ENCODE data around the gene ADAT3.
A peak's percentile ranks its signal among the peaks of the same experiment; 100 is the strongest.

The ADAT3 gene

DNA sequence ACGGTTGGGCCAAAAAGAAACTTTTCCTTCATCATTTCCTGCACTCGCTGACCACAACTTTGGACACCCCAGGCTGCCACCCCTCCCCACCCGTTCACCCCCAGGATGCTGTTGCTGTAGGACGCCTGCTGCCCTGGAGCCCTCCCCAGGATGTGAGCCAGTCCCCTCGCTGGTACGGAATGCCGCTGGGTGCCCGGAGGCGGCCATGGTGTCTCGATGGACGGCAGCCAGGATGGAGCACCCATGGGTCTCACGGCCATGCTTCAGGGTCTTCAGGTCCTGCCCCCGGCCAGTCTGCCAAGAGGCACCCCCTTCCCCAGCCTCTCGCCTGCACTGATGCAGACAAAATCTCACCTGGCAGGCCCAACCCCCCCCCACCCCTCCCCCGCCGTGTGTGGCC is 20.3 kb downstream of the ADAT3 start:
- no peak for TF ChIP-seq NFRKB (IDR thresholded peaks at IDR 0.05)
- no peak for TF ChIP-seq SP1 (IDR thresholded peaks at IDR 0.05)
- no peak for TF ChIP-seq BHLHE40 (IDR thresholded peaks at IDR 0.05; ENCODE audit: borderline replicate concordance)
- DNase-seq (ENCODE audit: extremely low spot score) = no peak
- ChIA-PET CTCF (no interaction called here), POLR2A (no interaction called here)

DNA sequence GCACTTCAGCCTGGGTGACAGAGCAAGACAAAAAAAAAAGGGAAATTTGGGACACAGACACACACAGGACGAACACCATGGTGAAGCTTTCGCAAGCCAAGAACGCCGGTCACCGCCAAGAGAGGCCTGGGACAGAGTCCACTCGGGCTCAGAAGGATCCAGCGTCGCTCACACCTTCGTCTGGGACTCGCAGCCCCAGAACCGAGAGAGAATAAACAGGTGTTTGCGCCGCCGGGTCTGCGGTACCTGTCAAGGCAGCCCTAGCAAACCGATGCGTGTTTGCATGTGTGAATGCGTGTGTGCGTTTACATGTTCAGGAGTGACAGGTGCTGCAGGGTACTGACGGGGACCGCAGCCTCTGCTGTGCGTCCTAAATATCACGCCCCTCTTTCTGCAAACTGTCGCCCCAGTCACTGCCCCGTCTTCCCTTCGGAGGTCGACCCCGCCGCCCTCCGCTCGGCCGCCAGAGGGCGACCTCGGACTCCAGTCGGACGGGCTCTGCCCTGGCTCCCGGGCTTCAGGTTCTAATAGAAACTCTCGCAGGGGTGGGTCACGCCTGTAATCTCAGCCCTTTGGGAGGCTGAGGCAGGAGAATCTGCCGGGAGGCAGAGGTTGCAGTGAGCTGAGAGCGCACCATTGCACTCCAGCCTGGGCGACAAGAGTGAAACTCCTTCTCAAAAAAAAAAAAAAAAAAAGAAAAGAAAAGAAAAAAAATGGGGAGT is 24.0 kb downstream of the ADAT3 start:
- TF ChIP-seq ZNF384 (IDR thresholded peaks at IDR 0.05) (peak; percentile 88), CTBP1 (IDR thresholded peaks at IDR 0.05; ENCODE audit: borderline replicate concordance) (no peak)
- ChIA-PET CTCF (interaction anchor here (0.6 to 0.9 kb wide), 3 partner anchors 71 to 144 kb away, joined by 3 to 4 read pairs (median 3); no protein-coding TSS in a partner anchor), POLR2A (no interaction called here)
- DNase-seq (ENCODE audit: extremely low spot score) = peak; percentile 88

DNA sequence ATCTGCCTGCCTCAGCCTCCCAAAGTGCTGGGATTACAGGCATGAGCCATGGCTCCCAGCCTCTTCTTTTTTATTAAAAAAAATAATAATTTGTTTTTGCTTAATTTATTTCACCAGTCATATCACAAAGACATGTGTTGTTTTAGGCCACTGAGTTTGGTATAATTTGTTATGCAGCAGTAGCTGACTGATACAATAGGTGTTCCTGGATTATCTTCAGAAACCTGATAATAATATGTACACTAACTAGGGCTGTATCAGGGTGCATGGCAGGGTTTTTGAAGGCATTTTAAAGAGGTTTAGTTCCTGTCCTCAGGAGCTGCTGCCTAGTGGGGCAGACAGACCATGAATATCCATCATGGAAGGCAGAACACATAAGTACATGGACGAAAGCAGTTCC is 26.2 kb downstream of the ADAT3 start:
- DNase-seq (ENCODE audit: extremely low spot score) = no peak
- no peak for TF ChIP-seq FOXM1 (IDR thresholded peaks at IDR 0.05; ENCODE audit: borderline replicate concordance)
- TF ChIP-seq CTBP1 (IDR thresholded peaks at IDR 0.05; ENCODE audit: borderline replicate concordance) = no peak
- no peak for TF ChIP-seq NFRKB (IDR thresholded peaks at IDR 0.05)
- POLR2A ChIA-PET = no interaction called here
- CTCF ChIA-PET = no interaction called here

DNA sequence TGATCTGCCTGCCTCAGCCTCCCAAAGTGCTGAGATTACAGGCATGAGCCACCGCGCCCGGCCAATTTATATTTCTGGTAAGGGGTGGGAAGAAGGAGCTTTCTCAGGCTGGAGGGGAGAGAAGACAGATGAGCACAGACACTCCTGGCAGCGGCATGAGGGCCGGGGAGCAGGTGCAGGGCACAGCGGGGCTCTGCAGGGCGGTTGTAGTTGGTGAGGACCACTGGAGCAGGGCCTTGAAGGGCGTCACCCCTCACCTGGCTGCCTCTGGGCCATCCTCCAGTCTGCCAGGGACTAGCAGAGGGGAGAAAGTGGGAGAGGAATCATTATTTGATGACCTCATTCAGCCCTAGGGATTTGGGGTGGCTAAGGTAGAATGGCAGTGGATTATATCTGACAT is 27.2 kb downstream of the ADAT3 start:
- ChIA-PET POLR2A (no interaction called here), CTCF (no interaction called here)
- no peak for DNase-seq (ENCODE audit: extremely low spot score)
- TF ChIP-seq FOXK2 (IDR thresholded peaks at IDR 0.05) (no peak), ZNF384 (IDR thresholded peaks at IDR 0.05) (no peak), L3MBTL2 (conservative IDR thresholded peaks at IDR 0.05) (no peak), BHLHE40 (IDR thresholded peaks at IDR 0.05; ENCODE audit: borderline replicate concordance) (no peak), ELF4 (IDR thresholded peaks at IDR 0.05) (no peak), CTBP1 (IDR thresholded peaks at IDR 0.05; ENCODE audit: borderline replicate concordance) (no peak), SUZ12 (IDR thresholded peaks at IDR 0.05) (no peak), LEF1 (IDR thresholded peaks at IDR 0.05; ENCODE audit: borderline replicate concordance) (no peak), NFRKB (IDR thresholded peaks at IDR 0.05) (no peak), FOXA1 (IDR thresholded peaks at IDR 0.05) (no peak), TARDBP (IDR thresholded peaks at IDR 0.05) (no peak)
- TF ChIP-seq, protein P1, sequence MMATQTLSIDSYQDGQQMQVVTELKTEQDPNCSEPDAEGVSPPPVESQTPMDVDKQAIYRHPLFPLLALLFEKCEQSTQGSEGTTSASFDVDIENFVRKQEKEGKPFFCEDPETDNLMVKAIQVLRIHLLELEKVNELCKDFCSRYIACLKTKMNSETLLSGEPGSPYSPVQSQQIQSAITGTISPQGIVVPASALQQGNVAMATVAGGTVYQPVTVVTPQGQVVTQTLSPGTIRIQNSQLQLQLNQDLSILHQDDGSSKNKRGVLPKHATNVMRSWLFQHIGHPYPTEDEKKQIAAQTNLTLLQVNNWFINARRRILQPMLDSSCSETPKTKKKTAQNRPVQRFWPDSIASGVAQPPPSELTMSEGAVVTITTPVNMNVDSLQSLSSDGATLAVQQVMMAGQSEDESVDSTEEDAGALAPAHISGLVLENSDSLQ (IDR thresholded peaks at IDR 0.05) = no peak

DNA sequence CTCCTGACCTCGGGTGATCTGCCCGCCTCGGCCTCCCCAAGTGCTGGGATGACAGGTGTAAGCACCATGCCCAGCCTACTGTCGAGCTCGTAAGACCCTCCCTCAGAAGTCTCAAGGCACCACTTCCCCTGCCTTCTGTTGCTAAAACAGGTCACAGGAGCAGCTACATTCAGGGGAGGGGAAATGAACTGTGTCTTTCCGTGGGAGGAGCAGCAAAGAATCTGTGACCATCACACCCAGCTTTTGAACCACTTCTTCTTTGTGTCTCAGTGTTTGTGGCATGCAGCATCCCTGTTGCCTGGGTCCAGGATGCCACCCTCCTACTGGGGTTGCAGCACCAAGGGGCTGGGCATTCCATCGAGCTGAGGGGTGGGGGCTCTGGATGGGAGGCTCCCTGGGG is 28.0 kb downstream of the ADAT3 start:
- CTCF ChIA-PET = no interaction called here
- TF ChIP-seq BHLHE40 (IDR thresholded peaks at IDR 0.05; ENCODE audit: borderline replicate concordance) (no peak), TARDBP (IDR thresholded peaks at IDR 0.05) (no peak)
- DNase-seq (ENCODE audit: extremely low spot score) = no peak
- POLR2A ChIA-PET = no interaction called here

DNA sequence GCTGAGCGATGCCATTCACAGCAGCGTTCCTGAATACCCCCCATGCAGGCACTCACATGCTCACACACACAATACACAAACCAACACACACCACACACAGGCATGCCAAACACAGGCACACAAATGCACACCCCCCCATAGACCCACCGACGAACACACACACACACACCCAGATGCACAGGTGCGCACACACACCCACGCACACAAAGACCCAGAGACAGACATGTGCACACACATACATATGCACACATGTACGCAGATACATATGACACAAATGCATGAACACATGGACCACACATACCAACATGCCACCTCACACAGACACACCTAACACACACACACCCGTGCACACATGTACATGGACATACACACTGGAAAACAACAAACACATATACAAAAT is 28.7 kb downstream of the ADAT3 start:
- DNase-seq (ENCODE audit: extremely low spot score) = no peak
- 0 out of 2 replicates have a peak, but pooled peaks have one; percentile 39 for TF ChIP-seq TARDBP (IDR thresholded peaks at IDR 0.05)
- no peak for TF ChIP-seq CTBP1 (IDR thresholded peaks at IDR 0.05; ENCODE audit: borderline replicate concordance)
- POLR2A ChIA-PET = no interaction called here
- CTCF ChIA-PET = no interaction called here

DNA sequence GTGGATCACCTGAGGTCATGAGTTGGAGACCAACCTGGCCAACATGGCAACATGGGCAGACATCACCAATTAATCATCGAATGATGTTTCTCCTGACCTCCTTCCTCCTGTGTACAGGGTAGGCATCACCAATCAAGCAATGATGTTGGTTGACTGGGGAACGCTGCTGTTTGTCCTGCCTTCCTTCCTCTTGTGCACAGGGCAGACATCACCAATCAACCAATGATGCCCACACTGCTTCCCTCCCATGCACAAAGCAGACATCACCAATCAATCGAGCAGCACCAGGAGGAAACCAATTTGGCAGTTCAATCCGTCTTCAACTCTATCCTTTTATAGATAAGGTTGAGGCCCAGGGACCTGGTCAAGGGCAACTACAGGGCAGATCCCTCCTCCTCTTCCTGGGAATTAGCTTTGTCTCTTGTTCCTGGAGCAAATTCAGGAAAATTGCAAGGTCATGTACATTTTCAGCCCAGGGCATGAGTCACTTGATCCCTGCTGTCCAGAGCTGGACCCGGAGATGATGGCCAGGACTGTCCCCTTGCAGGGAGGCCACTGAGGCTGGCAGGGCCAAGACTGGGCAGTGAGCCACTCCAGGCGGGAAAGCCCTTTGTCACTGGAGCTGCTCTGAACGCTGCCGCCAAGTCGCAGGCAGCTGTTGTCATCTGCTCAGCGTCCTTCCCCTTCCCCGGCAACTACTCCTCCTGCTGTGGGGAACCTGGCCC is 30.4 kb downstream of the ADAT3 start:
- no peak for DNase-seq (ENCODE audit: extremely low spot score)
- TF ChIP-seq SUZ12 (IDR thresholded peaks at IDR 0.05) = no peak
- TF ChIP-seq FOXA1 (IDR thresholded peaks at IDR 0.05) = no peak
- no peak for TF ChIP-seq FOXK2 (IDR thresholded peaks at IDR 0.05)
- POLR2A ChIA-PET = no interaction called here
- CTCF ChIA-PET = no interaction called here

DNA sequence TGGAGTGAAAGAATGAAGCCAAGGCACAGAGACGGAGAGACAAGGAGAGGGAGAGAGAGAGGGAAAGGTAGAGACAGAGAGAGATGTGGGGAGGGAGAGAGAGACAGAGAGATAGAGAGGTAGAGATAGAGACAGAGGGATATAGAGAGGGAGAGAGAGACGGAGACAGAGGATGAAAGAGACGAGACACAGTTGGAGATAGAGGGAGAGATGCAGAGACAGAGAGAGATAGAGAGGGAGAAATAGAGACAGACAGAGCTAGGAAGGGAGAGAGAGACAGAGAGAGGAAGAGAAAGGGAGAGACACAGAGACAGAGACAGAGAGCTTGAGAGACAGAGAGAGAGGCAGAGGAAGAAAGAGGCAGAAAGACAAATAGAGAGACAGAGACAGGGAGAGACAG is 31.2 kb downstream of the ADAT3 start:
- TF ChIP-seq SUZ12 (IDR thresholded peaks at IDR 0.05) = no peak
- TF ChIP-seq LEF1 (IDR thresholded peaks at IDR 0.05; ENCODE audit: borderline replicate concordance) = no peak
- TF ChIP-seq FOXK2 (IDR thresholded peaks at IDR 0.05) = no peak
- no peak for TF ChIP-seq NFRKB (IDR thresholded peaks at IDR 0.05)
- no peak for TF ChIP-seq ZNF384 (IDR thresholded peaks at IDR 0.05)
- CTCF ChIA-PET = no interaction called here
- no peak for DNase-seq (ENCODE audit: extremely low spot score)
- POLR2A ChIA-PET = interaction anchor here (0.7 kb wide), 1 partner anchor 123 kb away, joined by 3 read pairs; no protein-coding TSS in a partner anchor

DNA sequence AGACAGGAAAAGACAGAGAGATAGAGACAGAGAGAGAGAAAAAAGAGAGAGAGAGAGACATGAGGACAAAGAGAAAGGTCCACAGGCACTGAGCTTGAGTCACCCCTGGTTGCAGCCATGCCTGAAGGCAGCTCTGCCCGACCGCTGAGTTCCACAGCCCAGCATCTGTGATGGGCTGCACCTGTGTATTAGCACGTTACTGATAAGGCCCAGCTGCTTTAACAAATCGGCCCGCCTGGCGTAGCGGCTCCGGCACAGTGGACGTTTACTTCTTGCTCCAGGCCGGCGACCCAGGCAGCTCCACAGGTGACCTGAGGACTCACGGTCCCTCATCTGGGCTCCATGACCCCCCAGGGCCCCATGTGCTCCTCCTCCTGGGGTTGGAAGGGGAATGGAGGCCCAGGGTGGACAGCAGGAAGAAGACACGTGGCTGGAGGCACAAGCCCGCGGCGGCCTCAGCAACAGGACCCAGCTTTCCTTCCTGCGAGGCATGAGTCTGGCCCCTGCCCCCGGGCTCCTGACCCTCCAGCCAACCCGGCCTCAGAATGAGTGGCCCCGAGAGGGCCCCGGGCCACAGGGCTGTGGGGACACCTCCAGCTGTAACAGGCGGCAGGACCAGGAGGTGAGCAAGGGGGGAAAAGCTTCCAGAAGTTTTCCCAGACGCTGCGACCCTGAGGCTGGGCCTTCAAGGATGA is 31.9 kb downstream of the ADAT3 start:
- CTCF ChIA-PET = no interaction called here
- POLR2A ChIA-PET = interaction anchor here (0.7 kb wide), 1 partner anchor 122 kb away, joined by 3 read pairs; no protein-coding TSS in a partner anchor
- DNase-seq (ENCODE audit: extremely low spot score) = no peak
- no peak for TF ChIP-seq NFRKB (IDR thresholded peaks at IDR 0.05)
- TF ChIP-seq SP1 (IDR thresholded peaks at IDR 0.05) = no peak
- TF ChIP-seq ZNF384 (IDR thresholded peaks at IDR 0.05) = no peak
- no peak for TF ChIP-seq L3MBTL2 (conservative IDR thresholded peaks at IDR 0.05)
- TF ChIP-seq FOXA1 (IDR thresholded peaks at IDR 0.05) = no peak
- no peak for TF ChIP-seq FOXK2 (IDR thresholded peaks at IDR 0.05)

All from HEK293T (cell line).